Thyroid gland (tissue), 4 donors: ENCODE measurements around the gene CRYBG3. TPM values are rescaled to one million over a fixed set of nuclear protein-coding genes. Genes with fewer than 3 reads are reported as not detected.
"Not testable (repeated sequence)": the region's sequence is repeated elsewhere in the genome, so short reads cannot be mapped to it uniquely, and the experiment has no call there.

Source experiments
- DNase-seq, 2 donors: peaks; one replicate each; pipeline ENCODE4 v3.0.0-alpha.2; 2019
- H3K27ac ChIP-seq, 3 donors: fragments of 200-600 bp; sonication (generic); 1 replicate in 2 of 3; 2 replicates in 1 of 3; pipeline ENCODE4 v1.5.1; 2016 to 2019; ENCODE audit warnings: mild to moderate bottlenecking in 1 of 3, moderate library complexity in 1 of 3
- H3K27me3 ChIP-seq: fragments of 200-600 bp; sonication (generic); one replicate; pipeline ENCODE4 v1.5.1; 2019
- H3K36me3 ChIP-seq, 2 donors: fragments of 200-600 bp; sonication (generic); one replicate each; pipeline ENCODE4 v1.5.1; 2016 to 2019
- H3K4me1 ChIP-seq, 2 donors: fragments of 200-600 bp; sonication (generic); one replicate each; pipeline ENCODE4 v1.5.1; 2017 to 2019
- H3K4me3 ChIP-seq, 3 donors: fragments of 200-600 bp; sonication (generic); replicated peaks in 1 of 3; 1 replicate in 2 of 3; 2 replicates in 1 of 3; pipeline ENCODE4 v1.5.1; 2016; ENCODE audit warnings: mild to moderate bottlenecking in 1 of 3
- H3K9me3 ChIP-seq: fragments of 200-600 bp; sonication (generic); one replicate; pipeline ENCODE4 v1.5.1; 2017
- POLR2A ChIP-seq, 2 donors: fragments of 450-650 bp; IDR thresholded peaks; one replicate each; pipeline ENCODE4 v1.6.1; 2017; ENCODE audit warnings: antibody characterized with exemption in 2 of 2, mild to moderate bottlenecking in 2 of 2, moderate library complexity in 1 of 2
- WGBS, 2 donors: methylation state at CpG; one replicate each; pipeline ENCODE4 v1.1.5; 2017; 5-methylcytosine and 5-hydroxymethylcytosine counted together
- intact Hi-C: fragments of 100-400 bp; cut with DNase I; formaldehyde crosslinking; loops from one replicate; pipeline ENCODE4 v1.15.1; 2023
- total RNA-seq, 4 donors: library from RNA; depleted of rRNA; stranded (reverse); fragments of >200 nt; gene quantifications; one replicate each; pipeline ENCODE4 v1.2.3, GENCODE V29; 2016
- TF ChIP-seq, protein P1 (sequence below), 6 experiments: fragments of 200-600 bp in 3 of 6; fragments of 450-650 bp in 3 of 6; sonication (generic) in 3 of 6; IDR thresholded peaks; one replicate each; pipeline ENCODE4 v1.5.1; 2016 to 2019; ENCODE audit warnings: antibody characterized with exemption in 6 of 6, mild to moderate bottlenecking in 2 of 6, inconsistent platforms in 1 of 6, moderate library complexity in 1 of 6

Gene CRYBG3
- total RNA-seq, 4 donors from 2014 or later = 65.3 to 108 (median 79.4) TPM

DNA sequence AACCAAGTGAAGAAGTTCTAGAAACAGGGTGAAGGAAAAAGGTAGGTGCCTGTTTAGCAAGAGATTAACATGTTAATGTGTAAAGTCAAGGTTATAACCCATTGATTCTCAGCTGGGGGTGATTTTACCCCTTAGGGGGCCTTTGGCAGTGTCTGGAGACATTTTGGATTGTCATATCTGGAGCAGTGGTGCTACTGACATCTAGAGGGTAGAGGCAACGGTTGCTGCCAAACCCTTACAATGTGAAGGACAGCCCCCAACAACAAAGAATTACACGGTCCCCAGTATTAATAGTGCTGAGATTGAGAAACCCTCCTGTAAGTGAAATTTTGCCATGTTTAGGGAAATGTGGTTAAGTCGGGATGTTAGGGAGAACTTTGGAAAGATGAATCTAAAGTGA is 74.7 kb downstream of the CRYBG3 start:
- intact Hi-C loops = no loop called here
- no peaks in the 10 kb centered on the region for H3K9me3 ChIP-seq
- H3K4me1 ChIP-seq = peaks cover 0 to 8% of the 10 kb centered on the region in 2 donors
- H3K4me3 ChIP-seq = no peak overlapping the region
- H3K27me3 ChIP-seq = no peaks in the 10 kb centered on the region
- H3K27ac ChIP-seq = no peak overlapping the region
- no peak for DNase-seq
- peaks cover 0 to 3% of the 10 kb centered on the region in 2 donors for H3K36me3 ChIP-seq
- WGBS, 2 donors = 89 to 97% methylated on average over 3 of the region's 3 CpGs
- TF ChIP-seq, protein P1, sequence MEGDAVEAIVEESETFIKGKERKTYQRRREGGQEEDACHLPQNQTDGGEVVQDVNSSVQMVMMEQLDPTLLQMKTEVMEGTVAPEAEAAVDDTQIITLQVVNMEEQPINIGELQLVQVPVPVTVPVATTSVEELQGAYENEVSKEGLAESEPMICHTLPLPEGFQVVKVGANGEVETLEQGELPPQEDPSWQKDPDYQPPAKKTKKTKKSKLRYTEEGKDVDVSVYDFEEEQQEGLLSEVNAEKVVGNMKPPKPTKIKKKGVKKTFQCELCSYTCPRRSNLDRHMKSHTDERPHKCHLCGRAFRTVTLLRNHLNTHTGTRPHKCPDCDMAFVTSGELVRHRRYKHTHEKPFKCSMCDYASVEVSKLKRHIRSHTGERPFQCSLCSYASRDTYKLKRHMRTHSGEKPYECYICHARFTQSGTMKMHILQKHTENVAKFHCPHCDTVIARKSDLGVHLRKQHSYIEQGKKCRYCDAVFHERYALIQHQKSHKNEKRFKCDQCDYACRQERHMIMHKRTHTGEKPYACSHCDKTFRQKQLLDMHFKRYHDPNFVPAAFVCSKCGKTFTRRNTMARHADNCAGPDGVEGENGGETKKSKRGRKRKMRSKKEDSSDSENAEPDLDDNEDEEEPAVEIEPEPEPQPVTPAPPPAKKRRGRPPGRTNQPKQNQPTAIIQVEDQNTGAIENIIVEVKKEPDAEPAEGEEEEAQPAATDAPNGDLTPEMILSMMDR (IDR thresholded peaks at IDR 0.05) = no peak
- TF ChIP-seq POLR2A (IDR thresholded peaks at IDR 0.05) = no peak

DNA sequence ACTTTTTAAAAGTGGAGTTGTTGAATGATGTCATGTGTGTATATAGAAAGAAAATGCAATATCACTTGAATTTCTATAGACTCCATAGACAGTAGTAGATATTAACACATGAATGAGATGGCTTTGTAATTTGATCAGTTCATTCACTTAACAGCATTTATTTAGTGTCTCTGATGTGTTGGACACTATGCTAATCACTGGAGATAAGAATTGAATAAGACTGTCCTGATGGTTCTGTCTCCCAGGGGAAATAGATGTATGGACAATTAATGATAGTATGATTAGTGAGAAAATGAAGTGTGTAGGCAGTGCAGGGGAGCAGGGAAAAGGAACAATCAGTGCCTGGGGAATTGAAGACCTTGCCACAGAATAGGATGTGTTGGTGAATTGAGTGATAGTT is 77.5 kb downstream of the CRYBG3 start:
- H3K27ac ChIP-seq = peak overlapping the region in 1 of 3 donors; percentile 1
- H3K4me1 ChIP-seq = peaks cover 7 to 16% of the 10 kb centered on the region in 2 donors
- DNase-seq = no peak
- intact Hi-C loops = no loop called here
- TF ChIP-seq POLR2A (IDR thresholded peaks at IDR 0.05) = no peak
- TF ChIP-seq, protein P1 (IDR thresholded peaks at IDR 0.05) = no peak
- H3K27me3 ChIP-seq = no peaks in the 10 kb centered on the region
- peaks cover 0 to 3% of the 10 kb centered on the region in 2 donors for H3K36me3 ChIP-seq
- H3K4me3 ChIP-seq = no peak overlapping the region
- no peaks in the 10 kb centered on the region for H3K9me3 ChIP-seq

DNA sequence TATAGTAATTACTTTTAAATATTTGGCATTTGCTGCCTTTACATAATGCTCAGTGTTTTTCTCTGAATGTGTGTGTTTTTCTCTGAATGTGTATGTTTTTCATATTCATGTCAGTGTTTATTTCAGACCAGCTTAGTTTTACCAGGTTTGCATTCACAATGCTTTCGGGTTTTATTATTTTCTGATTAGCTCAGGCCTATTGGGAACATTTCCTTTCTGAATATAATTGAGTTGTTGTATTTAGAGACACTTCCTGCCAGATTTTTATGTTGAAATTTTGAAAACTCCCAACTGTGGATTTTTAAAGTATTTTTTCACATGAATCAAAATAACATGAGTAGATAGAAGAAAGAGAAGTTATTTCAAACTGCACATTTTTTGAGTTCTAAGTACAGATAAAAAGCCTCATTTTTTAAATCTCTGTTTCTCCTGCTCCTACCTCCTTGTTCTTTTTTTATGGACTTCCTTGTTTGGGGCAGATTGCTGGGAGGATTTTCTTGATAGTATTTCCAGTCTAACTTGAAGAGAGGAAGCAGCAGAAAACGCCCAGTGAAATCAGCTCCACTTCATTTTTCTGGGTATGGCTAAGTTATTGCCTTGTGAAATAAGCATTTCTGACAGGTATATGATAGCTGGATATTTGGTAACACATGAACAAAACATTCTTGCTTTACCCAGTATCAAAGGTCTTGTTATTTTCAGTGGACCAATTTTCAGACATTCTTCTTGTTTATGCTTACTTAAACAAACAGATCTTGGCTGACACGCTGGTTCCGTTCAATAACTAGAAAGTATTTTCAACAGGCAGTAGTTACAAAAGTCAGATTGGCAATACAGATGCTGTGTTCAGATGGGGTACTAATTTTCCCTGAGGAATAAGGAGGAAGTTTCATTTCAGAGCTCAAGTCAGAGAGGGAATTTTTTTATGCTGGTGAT is 79.8 kb downstream of the CRYBG3 start:
- H3K27me3 ChIP-seq = no peaks in the 10 kb centered on the region
- peak overlapping the region; percentile 40 to 68 (median 62) for H3K27ac ChIP-seq
- H3K9me3 ChIP-seq = no peaks in the 10 kb centered on the region
- H3K4me3 ChIP-seq = no peak overlapping the region
- peaks cover 0 to 3% of the 10 kb centered on the region in 2 donors for H3K36me3 ChIP-seq
- DNase-seq = peak in 1 of 2 donors; percentile 13
- WGBS, 2 donors = 18 to 28% methylated on average over 4 of the region's 4 CpGs
- no peak for TF ChIP-seq POLR2A (IDR thresholded peaks at IDR 0.05)
- TF ChIP-seq, protein P1 (IDR thresholded peaks at IDR 0.05) = no peak
- intact Hi-C loops = no loop called here
- peaks cover 7 to 16% of the 10 kb centered on the region in 2 donors for H3K4me1 ChIP-seq

DNA sequence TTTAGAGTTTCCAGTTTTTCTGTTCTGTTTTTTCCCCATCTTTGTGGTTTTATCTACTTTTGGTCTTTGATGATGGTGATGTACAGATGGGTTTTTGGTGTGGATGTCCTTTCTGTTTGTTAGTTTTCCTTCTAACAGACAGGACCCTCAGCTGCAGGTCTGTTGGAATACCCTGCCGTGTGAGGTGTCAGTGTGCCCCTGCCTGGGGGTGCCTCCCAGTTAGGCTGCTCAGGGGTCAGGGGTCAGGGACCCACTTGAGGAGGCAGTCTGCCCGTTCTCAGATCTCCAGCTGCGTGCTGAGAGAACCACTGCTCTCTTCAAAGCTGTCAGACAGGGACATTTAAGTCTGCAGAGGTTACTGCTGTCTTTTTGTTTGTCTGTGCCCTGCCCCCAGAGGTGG is 88.0 kb downstream of the CRYBG3 start:
- no CpG with 5 or more reads among the region's 3 CpGs for WGBS, 2 donors
- H3K27me3 ChIP-seq, H3K27ac ChIP-seq, H3K36me3 ChIP-seq, H3K4me1 ChIP-seq, DNase-seq, intact Hi-C loops, H3K9me3 ChIP-seq, H3K4me3 ChIP-seq: not testable (repeated sequence)

DNA sequence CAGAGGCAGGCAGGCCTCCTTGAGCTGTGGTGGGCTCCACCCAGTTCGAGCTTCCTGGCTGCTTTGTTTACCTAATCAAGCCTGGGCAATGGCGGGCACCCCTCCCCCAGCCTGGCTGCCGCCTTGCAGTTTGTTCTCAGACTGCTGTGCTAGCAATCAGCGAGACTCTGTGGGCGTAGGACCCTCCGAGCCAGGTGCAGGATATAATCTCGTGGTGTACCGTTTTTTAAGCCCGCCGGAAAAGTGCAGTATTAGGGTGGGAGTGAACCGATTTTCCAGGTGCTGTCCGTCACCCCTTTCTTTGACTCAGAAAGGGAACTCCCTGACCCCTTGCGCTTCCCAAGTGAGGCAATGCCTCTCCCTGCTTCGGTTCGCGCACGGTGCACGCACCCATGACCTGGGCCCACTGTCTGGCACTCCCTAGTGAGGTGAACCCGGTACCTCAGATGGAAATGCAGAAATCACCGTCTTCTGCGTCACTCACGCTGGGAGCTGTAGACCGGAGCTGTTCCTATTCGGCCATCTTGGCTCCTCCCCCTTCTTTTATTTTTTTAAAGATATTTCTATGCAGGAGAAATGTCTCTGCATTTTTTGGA is 88.5 kb downstream of the CRYBG3 start:
- H3K4me3 ChIP-seq, DNase-seq, H3K27me3 ChIP-seq, H3K9me3 ChIP-seq, intact Hi-C loops, H3K27ac ChIP-seq, H3K36me3 ChIP-seq, H3K4me1 ChIP-seq: not testable (repeated sequence)
- WGBS, 2 donors = 91 to 95% methylated on average over 21 of the region's 24 CpGs

DNA sequence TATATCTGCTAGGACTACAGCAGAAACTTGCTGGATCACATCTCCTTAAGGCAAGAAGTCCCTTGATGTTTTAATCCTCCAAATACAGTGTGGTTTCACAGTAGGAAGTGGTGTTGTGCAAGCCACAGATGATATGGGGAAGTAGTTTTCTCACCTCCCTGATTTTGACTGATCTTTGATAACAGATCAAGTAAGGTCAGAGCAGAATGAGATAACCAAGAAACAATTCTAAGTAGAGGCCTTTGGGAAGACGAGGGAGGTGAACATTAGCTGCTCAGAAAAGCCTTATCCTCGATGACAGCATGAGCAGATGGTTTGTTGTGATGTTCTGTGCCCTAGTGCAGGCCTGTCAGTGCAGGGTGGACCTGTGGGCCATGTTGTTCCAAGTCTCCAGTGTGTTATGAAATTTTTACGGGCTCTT is 89.1 kb downstream of the CRYBG3 start:
- Histone ChIP-seq H3K27ac (no peak overlapping the region), H3K4me3 (no peak overlapping the region), H3K4me1 (no peaks in the 10 kb centered on the region), H3K36me3 (peaks cover 3 to 14% of the 10 kb centered on the region in 2 donors), H3K9me3 (no peaks in the 10 kb centered on the region), H3K27me3 (no peaks in the 10 kb centered on the region)
- intact Hi-C loops = no loop called here
- TF ChIP-seq POLR2A (IDR thresholded peaks at IDR 0.05) = no peak
- TF ChIP-seq, protein P1 (IDR thresholded peaks at IDR 0.05) = no peak
- 78 to 84% methylated on average over 3 of the region's 3 CpGs for WGBS, 2 donors
- no peak for DNase-seq
